HUDEP-2 (cell line): Measurements from ENCODE around the gene LOC128125822.

Source experiments
- DNase-seq, 76 experiments: peaks; one replicate each; lab custom pipeline; 2025; ENCODE audit not compliant: unreplicated experiment in 76 of 76; lab: John Stamatoyannopoulos, UW

The LOC128125822 gene

DNA sequence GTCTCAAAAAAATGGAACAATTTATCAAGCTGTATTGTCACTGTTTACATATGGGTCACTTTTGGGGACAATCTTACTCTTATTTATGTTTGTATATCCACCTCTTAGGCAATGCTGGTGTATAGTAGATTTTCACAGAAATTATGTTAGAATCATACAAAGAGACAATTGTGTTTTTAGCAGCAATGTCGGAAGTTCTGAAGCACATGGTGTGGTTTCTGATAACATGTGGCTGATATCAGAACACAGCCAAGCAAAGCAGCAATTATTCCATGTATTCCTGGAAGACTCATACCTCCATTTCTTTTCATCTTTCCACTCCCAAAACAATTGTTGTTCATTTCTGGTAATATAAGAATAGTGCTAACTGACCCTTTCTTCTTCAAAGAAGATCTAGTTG is 17.5 kb upstream of the LOC128125822 start:
- DNase-seq = no peak

GRCh38 chr6:63556369-63556768 is 15.9 kb upstream of the LOC128125822 start:
- DNase-seq = no peak

- no peak for DNase-seq
Observed at GRCh38 chr6:63558278-63558677, 14.0 kb upstream of the LOC128125822 start.

- DNase-seq = no peak
Observed at GRCh38 chr6:63560801-63561287, 11.4 kb upstream of the LOC128125822 start.

DNA sequence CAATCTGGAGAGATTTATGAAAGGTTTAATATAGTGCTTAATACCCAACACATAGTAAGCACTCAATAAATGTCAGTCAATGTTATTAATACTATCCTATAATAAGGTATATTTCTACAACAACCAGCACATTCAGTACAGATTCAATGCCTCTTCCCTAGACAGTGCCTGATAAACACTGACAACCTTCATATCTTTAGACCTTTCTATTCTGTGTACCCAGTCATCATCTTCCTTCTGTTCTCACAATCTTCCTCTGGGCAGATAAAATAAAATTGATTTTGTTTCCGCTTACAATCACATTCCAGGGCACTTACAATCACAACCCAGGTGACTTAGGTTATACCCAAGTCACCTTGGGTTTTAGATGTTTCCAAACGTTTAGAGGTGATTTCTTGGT is 11.0 kb upstream of the LOC128125822 start:
- no peak for DNase-seq

- DNase-seq = no peak
Observed at GRCh38 chr6:63563235-63563634, 9.0 kb upstream of the LOC128125822 start.

DNA sequence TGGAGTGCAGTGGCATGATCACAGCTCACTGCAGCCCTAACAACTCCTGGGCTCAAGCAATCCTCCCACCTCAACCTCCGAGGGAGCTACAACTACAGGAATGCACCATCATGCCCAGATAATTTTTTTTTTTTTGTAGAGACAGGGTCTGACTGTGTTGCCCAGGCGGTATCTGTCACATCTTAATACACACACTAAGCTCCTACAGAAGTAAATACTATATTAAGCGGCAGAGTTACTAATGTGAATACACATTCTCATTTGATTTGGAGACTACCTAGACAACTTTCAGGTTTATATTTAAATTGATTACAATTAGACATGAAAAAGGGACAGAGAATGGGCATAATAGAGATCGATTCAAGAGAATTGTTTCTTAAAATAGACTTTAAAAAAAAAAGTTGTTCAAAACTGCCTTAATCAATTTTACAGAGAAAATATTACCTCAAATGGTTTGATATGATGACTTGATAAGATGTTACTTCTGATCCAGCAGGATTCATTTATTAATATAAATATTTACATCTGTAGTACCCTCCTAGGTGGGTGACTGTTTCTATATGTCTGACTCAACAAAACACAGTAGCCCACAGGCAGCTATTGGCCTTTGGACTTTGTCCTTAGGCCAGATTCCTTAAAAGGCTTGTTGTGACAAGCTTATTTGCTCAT is 7.1 kb upstream of the LOC128125822 start:
- DNase-seq = no peak

DNA sequence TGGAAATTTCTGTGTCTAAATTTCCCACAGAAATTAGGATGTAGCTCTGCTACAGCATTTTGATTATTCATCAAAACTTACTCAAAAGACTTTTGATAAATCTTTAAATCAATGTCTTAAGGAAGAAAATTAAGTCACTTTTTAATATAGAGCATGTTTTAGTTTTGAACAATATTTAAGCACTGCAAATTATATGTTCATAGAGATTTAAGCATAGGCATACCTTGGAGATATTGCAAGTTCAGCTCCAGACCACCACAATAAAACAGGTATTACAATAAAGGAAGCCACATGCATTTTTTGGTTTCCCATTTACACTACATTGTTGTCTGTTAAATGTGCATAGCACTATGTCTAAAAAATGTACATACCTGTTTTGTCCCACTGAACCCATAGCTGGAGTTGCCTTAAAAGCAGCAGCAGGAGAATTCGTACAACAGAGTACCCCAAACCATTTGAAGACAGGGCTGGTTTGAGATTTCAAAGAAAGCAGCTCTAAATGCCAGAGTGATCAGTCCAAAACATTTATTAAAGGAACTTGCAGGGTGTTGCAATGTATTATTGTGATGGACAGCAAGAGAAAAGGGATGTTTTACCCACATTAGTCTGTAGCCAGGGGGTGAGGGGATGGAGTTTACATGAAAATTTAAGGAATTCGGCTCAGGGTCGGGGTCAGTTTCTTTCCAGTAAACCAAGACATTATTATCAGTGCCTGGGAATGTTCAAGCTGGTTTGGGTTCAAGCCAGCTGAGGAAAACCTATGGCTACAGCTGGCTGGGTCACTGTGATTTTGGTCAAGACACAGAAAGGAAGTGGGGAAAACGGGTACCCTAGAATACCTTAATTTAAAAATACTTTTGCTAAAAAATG is 6.3 kb upstream of the LOC128125822 start:
- DNase-seq = no peak

DNA sequence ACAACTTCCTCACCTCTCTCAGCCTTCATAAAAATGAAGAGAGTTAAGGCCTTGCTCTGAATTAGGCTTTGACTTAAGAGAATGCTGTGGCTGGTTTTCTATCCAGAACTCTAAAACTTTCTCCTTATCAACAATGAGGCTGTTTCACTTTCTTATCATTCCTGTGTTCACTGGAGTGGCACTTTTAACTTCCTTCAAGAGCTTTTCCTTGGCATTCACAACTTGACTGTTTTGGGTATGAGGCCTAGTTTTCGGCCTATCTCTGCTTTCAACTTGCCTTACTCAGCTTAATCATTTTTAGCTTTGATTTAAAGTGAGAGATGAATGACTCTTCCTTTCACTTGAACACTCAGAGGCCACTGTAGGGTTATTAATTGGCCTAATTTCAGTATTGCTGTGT is 4.3 kb upstream of the LOC128125822 start:
- no peak for DNase-seq

DNA sequence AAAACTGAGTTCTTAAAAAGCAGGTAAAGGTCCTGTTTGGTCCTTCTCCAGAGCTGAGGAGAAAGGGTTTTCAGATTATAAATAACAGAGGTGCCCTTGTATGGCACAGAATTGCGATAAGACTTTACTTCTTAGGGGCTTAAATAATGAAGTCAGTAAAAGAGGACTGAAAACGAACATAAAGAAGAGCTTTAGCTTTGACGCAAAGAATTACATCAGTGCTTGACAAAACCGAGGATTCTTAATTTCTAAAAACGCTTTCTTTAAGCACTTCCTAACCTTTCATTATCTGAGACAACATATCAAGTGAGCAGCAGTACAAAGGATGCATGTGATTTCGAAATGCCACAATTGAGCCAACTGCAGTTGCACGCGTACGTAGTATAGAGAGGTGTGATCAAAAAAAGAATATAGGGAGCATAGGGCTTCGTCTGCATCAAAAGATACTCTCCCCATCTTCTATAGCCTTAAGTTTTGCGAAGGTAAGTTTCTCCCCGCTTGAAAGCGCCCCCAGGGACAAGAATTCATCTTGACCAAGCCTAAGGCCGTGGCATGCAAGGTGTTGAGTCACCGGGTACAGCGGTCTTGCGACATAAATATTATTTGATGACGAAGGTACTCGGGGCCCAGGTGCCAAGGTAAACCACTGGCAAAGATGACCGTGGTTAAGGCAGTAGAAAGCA is 778 bp upstream of the LOC128125822 start:
- DNase-seq = peak in 6 of 76 experiments; percentile 10 to 52 (median 35)

GRCh38 chr6:63572747-63573075 is 431 bp downstream of the LOC128125822 start:
- DNase-seq = peak in 2 of 76 experiments; percentile 52 to 59

DNA sequence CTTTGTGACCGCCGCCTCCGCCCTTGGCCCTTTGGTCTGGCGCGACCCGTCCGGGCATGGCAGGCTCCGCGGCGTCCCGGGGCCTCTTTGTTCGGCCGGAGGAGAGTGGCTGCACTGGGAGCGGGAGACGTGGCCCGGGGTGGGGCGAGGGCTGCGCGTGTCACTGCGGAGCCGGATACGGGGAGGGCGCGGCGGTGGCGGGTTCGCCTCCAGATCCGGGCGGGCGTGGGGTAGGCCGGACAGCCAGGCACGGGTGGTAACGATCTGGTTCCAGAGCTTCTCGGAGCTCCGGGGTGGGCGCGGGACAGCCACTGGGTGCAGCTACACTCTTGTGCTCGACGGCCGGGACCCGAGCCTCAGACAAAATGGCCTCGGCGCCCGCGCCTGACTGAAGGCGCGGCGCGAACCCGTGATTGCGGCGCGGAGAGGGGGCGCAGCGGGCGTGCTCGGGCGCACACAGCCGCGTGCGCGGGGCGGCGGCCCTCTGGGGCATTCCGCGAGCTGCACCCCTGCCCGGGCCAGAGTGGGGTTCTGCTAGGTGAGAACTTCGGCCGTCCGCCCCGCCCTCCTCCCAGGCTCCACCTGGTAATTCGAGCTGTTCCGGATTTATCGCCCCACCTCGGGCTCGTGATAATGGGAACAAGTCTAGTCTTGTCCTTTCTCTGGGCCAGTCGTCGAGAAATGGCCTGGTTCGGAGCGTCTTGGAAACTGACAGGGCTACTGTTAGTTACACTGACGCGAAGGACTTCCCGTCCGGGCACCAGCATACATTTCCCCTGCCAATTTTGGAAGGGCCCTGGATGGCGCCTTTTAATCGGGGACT is 1.0 kb downstream of the LOC128125822 start:
- DNase-seq = peak in 70 of 76 experiments; percentile 20 to 81 (median 60)

GRCh38 chr6:63573899-63574553 is 1.7 kb downstream of the LOC128125822 start:
- peak in 68 of 76 experiments; percentile 1 to 84 (median 54) for DNase-seq

DNA sequence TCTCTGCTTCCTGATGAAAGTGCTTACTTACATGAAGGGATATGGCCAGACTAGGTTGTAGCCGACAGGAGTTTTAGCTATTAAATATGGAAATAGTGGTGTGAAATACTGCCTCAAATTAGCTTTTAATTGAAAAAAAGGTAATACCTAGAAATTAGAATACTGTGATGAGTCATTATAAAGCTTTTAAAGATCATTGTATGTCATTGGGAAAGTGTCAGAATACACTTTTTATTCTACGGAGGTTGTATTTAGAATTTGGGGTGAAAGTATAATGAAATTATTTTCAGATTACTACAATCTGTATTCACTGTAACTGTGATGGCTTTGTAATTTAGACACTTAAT is 2.2 kb downstream of the LOC128125822 start:
- DNase-seq = no peak

- no peak for DNase-seq
Observed at GRCh38 chr6:63576147-63576772, 4.0 kb downstream of the LOC128125822 start.

DNA sequence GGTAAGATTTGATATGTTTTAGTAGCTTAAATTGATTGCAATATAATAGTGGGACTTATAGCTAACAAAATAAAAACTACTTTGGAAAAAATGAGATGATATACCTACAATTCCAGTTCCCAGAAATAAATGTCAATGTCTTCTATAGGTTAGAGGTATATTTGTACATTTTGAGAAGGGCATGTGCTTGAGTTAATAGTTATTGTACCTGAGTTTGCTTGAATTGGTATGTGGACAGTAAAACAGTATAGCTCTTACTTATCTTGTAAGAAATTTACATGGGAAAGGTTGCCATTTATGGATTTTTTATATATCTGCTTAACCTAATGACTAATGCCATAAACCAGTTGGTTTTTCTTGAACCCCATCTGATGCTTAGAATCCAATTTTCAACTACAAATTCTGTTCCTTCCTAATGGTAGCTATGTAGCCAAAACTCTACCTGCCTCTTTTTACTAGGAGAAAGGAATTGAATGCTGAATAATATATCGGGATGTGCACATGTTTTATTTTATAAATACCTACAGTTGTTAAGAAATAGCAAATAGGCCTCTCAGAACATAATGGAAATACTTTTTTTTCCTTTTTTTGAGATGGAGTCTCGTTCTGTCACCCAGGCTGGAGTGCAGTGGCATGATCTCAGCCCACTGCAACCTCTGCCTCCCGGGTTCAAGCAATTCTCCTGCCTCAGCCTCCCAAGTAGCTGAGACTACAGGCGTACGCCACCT is 4.9 kb downstream of the LOC128125822 start:
- no peak for DNase-seq

DNA sequence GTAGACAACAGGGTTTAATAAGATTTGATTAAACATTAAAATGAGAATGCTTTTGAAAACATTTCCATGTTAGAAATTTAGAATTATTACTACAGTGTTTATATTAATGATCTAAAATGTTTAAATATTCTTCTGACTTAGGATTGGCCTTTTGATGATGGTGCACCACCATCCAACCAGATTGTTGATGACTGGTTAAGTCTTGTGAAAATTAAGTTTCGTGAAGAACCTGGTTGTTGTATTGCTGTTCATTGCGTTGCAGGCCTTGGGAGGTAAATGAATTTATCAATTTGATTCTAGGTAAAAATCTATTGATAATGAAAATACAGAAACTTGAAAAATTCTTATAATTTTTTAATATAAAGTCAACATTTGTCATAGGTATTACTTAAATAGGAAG is 6.5 kb downstream of the LOC128125822 start:
- DNase-seq = no peak

GRCh38 chr6:63579937-63580703 is 7.8 kb downstream of the LOC128125822 start:
- DNase-seq = no peak

- no peak for DNase-seq
Observed at GRCh38 chr6:63580704-63580961, 8.4 kb downstream of the LOC128125822 start.
